GM12892 (cell line): Measurements from ENCODE around the gene GTPBP8.

Source experiments
- POLR2A ChIP-seq: IDR thresholded peaks from 2 replicates; pipeline ENCODE4 v1.6.1; 2011; ENCODE audit warnings: low read depth, low read length, control low read depth
- POLR2AphosphoS5 ChIP-seq: IDR thresholded peaks from 2 replicates; pipeline ENCODE4 v1.6.1; 2011; ENCODE audit warnings: low read depth, low read length, control low read depth

GRCh38 chr3:112973325-112974177 lies 17.2 kb upstream of the GTPBP8 start:
- no peak for TF ChIP-seq POLR2A
- TF ChIP-seq POLR2AphosphoS5: no peak
